Ovary (tissue), 9 donors: ENCODE results near the gene HHIPL1. TPM values are rescaled to one million over a fixed set of nuclear protein-coding genes. Genes with fewer than 3 reads are reported as not detected.

Experiments
- DNase-seq, 5 donors: peaks; one replicate each; pipeline ENCODE4 v3.0.0-alpha.2; 2019 to 2020
- H3K27ac ChIP-seq, 2 donors: fragments of 200-600 bp; one replicate each; pipeline versions ENCODE4 v1.5.1 to v1.8.0; 2019 to 2022
- H3K27me3 ChIP-seq: fragments of 200-600 bp; one replicate; pipeline ENCODE4 v1.8.0; 2022
- H3K36me3 ChIP-seq: fragments of 200-600 bp; sonication (generic); one replicate; pipeline ENCODE4 v1.5.1; 2019
- H3K4me1 ChIP-seq: one replicate; pipeline ENCODE4 v1.8.1; 2013; ENCODE audit warnings: mild to moderate bottlenecking, moderate library complexity; ENCODE audit not compliant: insufficient read depth
- H3K4me3 ChIP-seq: fragments of 200-600 bp; sonication (generic); one replicate; pipeline ENCODE4 v1.5.1; 2017
- H3K9me3 ChIP-seq, 2 donors: fragments of 200-600 bp in 1 of 2; sonication (generic) in 1 of 2; one replicate each; pipeline versions ENCODE4 v1.5.1 to v1.8.1; 2013 to 2019; ENCODE audit warnings: mild to moderate bottlenecking in 1 of 2, moderate library complexity in 1 of 2
- CTCF ChIP-seq, 3 donors: fragments of 450-650 bp in 2 of 3; fragments of 200-600 bp in 1 of 3; IDR thresholded peaks; one replicate each; pipeline versions ENCODE4 v1.5.1 to v1.8.0; 2016 to 2022; ENCODE audit warnings: antibody characterized with exemption in 3 of 3, mild to moderate bottlenecking in 1 of 3
- EP300 ChIP-seq: sonication (generic); formaldehyde crosslinking; IDR thresholded peaks from one replicate; pipeline ENCODE4 v1.6.1; 2017; ENCODE audit warnings: antibody characterized with exemption
- POLR2A ChIP-seq: fragments of 450-650 bp; IDR thresholded peaks from one replicate; pipeline ENCODE4 v1.6.1; 2017; ENCODE audit warnings: antibody characterized with exemption, mild to moderate bottlenecking, moderate library complexity
- WGBS, 3 donors: extraction: QIAGEN DNeasy Blood & Tissue Kit in 1 of 3; methylation state at CpG; one replicate each; pipeline versions ENCODE4 v1.1.5 to v1.1.7; 2013 to 2017; 5-methylcytosine and 5-hydroxymethylcytosine counted together
- intact Hi-C, 4 donors: fragments of 100-400 bp; cut with DNase I; formaldehyde crosslinking; loops; one replicate each; pipeline versions ENCODE4 v1.11.0 to v1.15.1; 2022 to 2023
- polyA plus RNA-seq, 2 donors: library from polyadenylated mRNA; stranded (reverse); fragments of 200-250 nt in 1 of 2; fragments of 350-450 nt in 1 of 2; fragmentation: Illumina TruSeq in 1 of 2; extraction: RNeasy Lipid Tissue Mini Kit (QIAGEN cat#74804) in 1 of 2; gene quantifications; one replicate each; pipeline ENCODE4 v1.2.3, GENCODE V29; 2013 to 2014
- total RNA-seq, 7 donors: library from RNA; depleted of rRNA in 2 of 7; stranded (reverse); fragments of >200 nt in 2 of 7; fragmentation: NEBNext Ultra II Directional in 3 of 7; extraction: Animal tissue kit (Norgen Biotek cat#: 25700) in 3 of 7; gene quantifications; one replicate each; pipeline versions ENCODE4 v1.1.0 to v1.2.4, GENCODE V29; 2016 to 2023
- donor health status: DM: no; HTN: no; CAD: no; lungs with moderate emphysema.
- donor health status: DM: no; HTN: no; CAD: no.
- donor health status: Bipolar disorder and iron deficiency.
- donor health status: DM: yes; HTN: yes; CAD: no.
- donor health status: DM: no; HTN: no; CAD: no.
- donor health status: DM: yes; HTN: yes; CAD: no.

HHIPL1 gene
- total and polyA plus RNA-seq, 9 donors, result 0.48 to 3.8 (median 2.1) TPM

- H3K4me1 ChIP-seq, result no peaks in the 10 kb centered on the region
- H3K9me3 ChIP-seq, result no peaks in the 10 kb centered on the region
- 87 to 95% (median 92%) methylated on average over 4 of the region's 4 CpGs for WGBS, 3 donors
- no peak overlapping the region for H3K27ac ChIP-seq
- intact Hi-C loops, result no loop called here
- H3K27me3 ChIP-seq, result no peaks in the 10 kb centered on the region
- TF ChIP-seq CTCF (IDR thresholded peaks at IDR 0.05), result no peak
- TF ChIP-seq EP300, result no peak
- no peak for TF ChIP-seq POLR2A
- H3K36me3 ChIP-seq, result no peaks in the 10 kb centered on the region
- H3K4me3 ChIP-seq, result no peak overlapping the region
- DNase-seq, result no peak
Observed at GRCh38 chr14:99696929-99697328, 52.0 kb downstream of the HHIPL1 start.

- no peak for DNase-seq
- H3K4me1 ChIP-seq, result no peaks in the 10 kb centered on the region
- no peak overlapping the region for H3K4me3 ChIP-seq
- no peaks in the 10 kb centered on the region for H3K27me3 ChIP-seq
- no peak overlapping the region for H3K27ac ChIP-seq
- peaks cover 0 to 3% of the 10 kb centered on the region in 2 donors for H3K9me3 ChIP-seq
- TF ChIP-seq CTCF (IDR thresholded peaks at IDR 0.05) (no peak), EP300 (no peak), POLR2A (no peak)
- no peaks in the 10 kb centered on the region for H3K36me3 ChIP-seq
- WGBS, 3 donors, result 72 to 88% (median 82%) methylated on average over 6 of the region's 6 CpGs
- intact Hi-C loops, result no loop called here
Observed at GRCh38 chr14:99698236-99698635, 53.3 kb downstream of the HHIPL1 start.

GRCh38 chr14:99698642-99699041, 53.7 kb downstream of the HHIPL1 start:
- Histone ChIP-seq H3K36me3 (no peaks in the 10 kb centered on the region), H3K4me1 (no peaks in the 10 kb centered on the region), H3K27ac (no peak overlapping the region), H3K4me3 (no peak overlapping the region), H3K9me3 (peaks cover 0 to 6% of the 10 kb centered on the region in 2 donors), H3K27me3 (no peaks in the 10 kb centered on the region)
- WGBS, 3 donors, result 75 to 80% (median 78%) methylated on average over 5 of the region's 5 CpGs
- no peak for DNase-seq
- intact Hi-C loops, result no loop called here
- TF ChIP-seq EP300 (no peak), CTCF (IDR thresholded peaks at IDR 0.05) (no peak), POLR2A (no peak)

GRCh38 chr14:99699085-99699760, 54.3 kb downstream of the HHIPL1 start:
- Histone ChIP-seq H3K9me3 (peaks cover 0 to 6% of the 10 kb centered on the region in 2 donors), H3K4me3 (no peak overlapping the region), H3K27ac (no peak overlapping the region), H3K4me1 (no peaks in the 10 kb centered on the region), H3K27me3 (no peaks in the 10 kb centered on the region), H3K36me3 (no peaks in the 10 kb centered on the region)
- DNase-seq, result no peak
- 84 to 92% (median 86%) methylated on average over 12 of the region's 12 CpGs for WGBS, 3 donors
- intact Hi-C loops, result no loop called here
- TF ChIP-seq POLR2A, result no peak
- no peak for TF ChIP-seq CTCF (IDR thresholded peaks at IDR 0.05)
- TF ChIP-seq EP300, result no peak
